Hepatocyte (in vitro differentiated cells): ENCODE data around the gene AOPEP.

Source experiments
- CTCF ChIP-seq: fragments of 200-600 bp; sonication (generic); IDR thresholded peaks from 2 replicates; pipeline ENCODE4 v1.5.1; 2016; ENCODE audit warnings: antibody characterized with exemption, mild to moderate bottlenecking; ENCODE audit not compliant: poor library complexity
- EZH2 ChIP-seq: fragments of 200-600 bp; sonication (generic); IDR thresholded peaks from 2 replicates; pipeline ENCODE4 v1.6.1; 2016; ENCODE audit warnings: antibody characterized with exemption, mild to moderate bottlenecking, borderline replicate concordance
- EZH2phosphoT487 ChIP-seq: fragments of 200-600 bp; sonication (generic); IDR thresholded peaks from one replicate; pipeline ENCODE4 v1.6.1; 2018; ENCODE audit warnings: antibody characterized with exemption, mild to moderate bottlenecking, low read depth, moderate library complexity; ENCODE audit not compliant: unreplicated experiment, severe bottlenecking

GRCh38 chr9:95133325-95133705 is 406.8 kb downstream of the AOPEP start:
- TF ChIP-seq CTCF (no peak), EZH2 (no peak), EZH2phosphoT487 (no peak)
